Heart right ventricle (tissue), 16 donors: ENCODE data around the gene ENTREP1. TPM values are rescaled to one million over a fixed set of nuclear protein-coding genes. Genes with fewer than 3 reads are reported as not detected.
A peak's percentile ranks its signal among the peaks of the same experiment; 100 is the strongest.

Experiments
- ATAC-seq, 8 donors: fragments of 200-7000 bp; cut with Tn5 transposase; one replicate each; pipeline ENCODE4 v1.9.1; 2020; ENCODE audit warnings: mild to moderate bottlenecking in 8 of 8, moderate library complexity in 8 of 8, moderate number of reproducible peaks in 1 of 8
- DNase-seq, 2 donors: peaks; one replicate each; pipeline ENCODE4 v3.0.0-alpha.2; 2020
- H3K27ac ChIP-seq, 10 donors: fragments of 200-600 bp; sonication (generic) in 2 of 10; one replicate each; pipeline versions ENCODE4 v1.5.0 to v1.8.0; 2020 to 2022; ENCODE audit warnings: mild to moderate bottlenecking in 3 of 10
- H3K27me3 ChIP-seq, 7 donors: fragments of 200-600 bp; one replicate each; pipeline ENCODE4 v1.8.0; 2021 to 2022; ENCODE audit warnings: mild to moderate bottlenecking in 2 of 7
- H3K36me3 ChIP-seq, 9 donors: fragments of 200-600 bp; sonication (generic) in 1 of 9; one replicate each; pipeline versions ENCODE4 v1.5.0 to v1.8.0; 2020 to 2022; ENCODE audit warnings: mild to moderate bottlenecking in 2 of 9
- H3K4me1 ChIP-seq, 9 donors: fragments of 200-600 bp; sonication (generic) in 1 of 9; one replicate each; pipeline versions ENCODE4 v1.5.0 to v1.8.0; 2020 to 2022; ENCODE audit warnings: mild to moderate bottlenecking in 4 of 9
- H3K4me3 ChIP-seq, 10 donors: fragments of 200-600 bp; sonication (generic) in 2 of 10; one replicate each; pipeline versions ENCODE4 v1.5.0 to v1.8.0; 2020 to 2022; ENCODE audit warnings: mild to moderate bottlenecking in 7 of 10, moderate library complexity in 2 of 10
- H3K9me3 ChIP-seq, 11 donors: fragments of 200-600 bp in 10 of 11; sonication (generic) in 2 of 11; one replicate each; pipeline versions ENCODE4 v1.5.0 to v1.8.0; 2013 to 2022; ENCODE audit warnings: mild to moderate bottlenecking in 2 of 11, control low read depth in 1 of 11, moderate library complexity in 1 of 11
- WGBS, 2 donors: extraction: QIAGEN DNeasy Blood & Tissue Kit; methylation state at CpG; one replicate each; pipeline ENCODE4 v1.1.7; 2013; ENCODE audit warnings: inconsistent platforms in 1 of 2; 5-methylcytosine and 5-hydroxymethylcytosine counted together
- intact Hi-C, 10 donors: fragments of 100-400 bp; cut with DNase I; formaldehyde crosslinking; loops; one replicate each; pipeline versions ENCODE4 v1.11.1 to v1.14.2; 2022
- polyA plus RNA-seq, 2 donors: library from polyadenylated mRNA; stranded (reverse); fragments of 200-250 nt; gene quantifications; one replicate each; pipeline ENCODE4 v1.2.3, GENCODE V29; 2013
- total RNA-seq, 10 donors: library from RNA; stranded (reverse); fragmentation: NEBNext Ultra II Directional in 3 of 10; extraction: Animal tissue kit (Norgen Biotek cat#: 25700) in 3 of 10; gene quantifications; one replicate each; pipeline versions ENCODE4 v1.2.1 to v1.2.4, GENCODE V29; 2021 to 2023
- TF ChIP-seq, protein P1 (sequence below), 9 donors: fragments of 200-600 bp; sonication (generic) in 2 of 9; IDR thresholded peaks; one replicate each; pipeline versions ENCODE4 v1.5.0 to v1.8.0; 2021 to 2022; ENCODE audit warnings: antibody characterized with exemption in 9 of 9, mild to moderate bottlenecking in 5 of 9, moderate library complexity in 1 of 9
- donor health status: Arrhythmogenic right ventricular cardiomyopathy.
- donor health status: ischemic (EF 13 %, LVEDD 7.1; RV severe dilation, severe dysfunction).
- donor health status: healthy with polysubstance abuse.
- donor health status: DM: no; HTN: yes; CAD: no.
- donor health status: DM: no; HTN: no; CAD: no.
- donor health status: ischemic (EF 25% LVEDD 6.9; RV normal size, moderate dysfunction).
- donor health status: ischemic (EF 25% LVEDD 5.7; RV mildly dilated, moderate dysfunction).
- donor health status: healthy.
- donor health status: DM: yes; HTN: yes; CAD: no.
- donor health status: Ischemic cardiomyopathy.
- donor health status: ischemic (EF 35%, LVEDD 5.7; RV mildly dilated, moderate dysfunction).
- donor health status: nonischemic (EF 11% LVEDD 7.7; RV severe dilation, severe dysfunction).
- donor health status: DM: yes; HTN: yes; CAD: no.
- donor health status: PGD.
- donor health status: ischemic (EF 29% LVEDD 5.4; RV normal size, mild dysfunction).
- donor health status: nonischemic (EF 23%, LVEDD 6.1; RV moderate dilation, normal function).

ENTREP1 gene
- total and polyA plus RNA-seq, 12 donors: 12.3 to 40.5 (median 26.6) TPM

DNA sequence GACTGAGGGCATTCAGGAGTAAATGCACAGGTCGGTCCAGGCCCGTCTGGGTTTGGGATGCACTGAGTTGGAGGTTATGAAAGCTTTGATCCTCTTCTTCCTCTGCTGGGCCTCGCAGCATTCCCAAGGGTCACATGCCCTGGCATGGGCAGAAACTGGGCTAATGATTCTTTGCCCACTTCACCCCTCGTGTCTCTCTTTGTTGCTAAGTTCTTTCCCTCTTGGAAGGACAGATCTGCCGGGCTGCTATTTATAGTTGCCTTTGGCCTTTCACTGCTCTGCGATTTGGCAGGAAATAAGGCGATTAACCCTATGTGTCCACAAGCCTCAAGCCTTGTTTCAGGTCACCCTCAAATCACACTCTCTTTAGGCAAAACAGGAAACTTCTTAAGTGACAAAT lies 66.9 kb downstream of the ENTREP1 start:
- ATAC-seq (peak; percentile 68 to 93 (median 83)), DNase-seq (peak in 1 of 2 donors; percentile 68)
- Histone ChIP-seq H3K9me3 (no peaks in the 10 kb centered on the region), H3K4me3 (no peak overlapping the region), H3K36me3 (peaks cover 0 to 21% (median 2%) of the 10 kb centered on the region in 9 donors), H3K4me1 (peaks cover 4 to 56% (median 28%) of the 10 kb centered on the region in 9 donors), H3K27me3 (no peaks in the 10 kb centered on the region), H3K27ac (peak overlapping the region; percentile 63 to 90 (median 80))
- intact Hi-C loops: loop anchor here in 5 of 10 donors (5.0 to 10.0 kb wide), 5 partner anchors 65 to 170 kb away; partner anchors contain the start of gene ENTREP1 (in 2 of the 5)
- TF ChIP-seq, protein P1, sequence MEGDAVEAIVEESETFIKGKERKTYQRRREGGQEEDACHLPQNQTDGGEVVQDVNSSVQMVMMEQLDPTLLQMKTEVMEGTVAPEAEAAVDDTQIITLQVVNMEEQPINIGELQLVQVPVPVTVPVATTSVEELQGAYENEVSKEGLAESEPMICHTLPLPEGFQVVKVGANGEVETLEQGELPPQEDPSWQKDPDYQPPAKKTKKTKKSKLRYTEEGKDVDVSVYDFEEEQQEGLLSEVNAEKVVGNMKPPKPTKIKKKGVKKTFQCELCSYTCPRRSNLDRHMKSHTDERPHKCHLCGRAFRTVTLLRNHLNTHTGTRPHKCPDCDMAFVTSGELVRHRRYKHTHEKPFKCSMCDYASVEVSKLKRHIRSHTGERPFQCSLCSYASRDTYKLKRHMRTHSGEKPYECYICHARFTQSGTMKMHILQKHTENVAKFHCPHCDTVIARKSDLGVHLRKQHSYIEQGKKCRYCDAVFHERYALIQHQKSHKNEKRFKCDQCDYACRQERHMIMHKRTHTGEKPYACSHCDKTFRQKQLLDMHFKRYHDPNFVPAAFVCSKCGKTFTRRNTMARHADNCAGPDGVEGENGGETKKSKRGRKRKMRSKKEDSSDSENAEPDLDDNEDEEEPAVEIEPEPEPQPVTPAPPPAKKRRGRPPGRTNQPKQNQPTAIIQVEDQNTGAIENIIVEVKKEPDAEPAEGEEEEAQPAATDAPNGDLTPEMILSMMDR (IDR thresholded peaks at IDR 0.05): no peak
- WGBS, 2 donors: 6 to 12% methylated on average over 7 of the region's 7 CpGs

DNA sequence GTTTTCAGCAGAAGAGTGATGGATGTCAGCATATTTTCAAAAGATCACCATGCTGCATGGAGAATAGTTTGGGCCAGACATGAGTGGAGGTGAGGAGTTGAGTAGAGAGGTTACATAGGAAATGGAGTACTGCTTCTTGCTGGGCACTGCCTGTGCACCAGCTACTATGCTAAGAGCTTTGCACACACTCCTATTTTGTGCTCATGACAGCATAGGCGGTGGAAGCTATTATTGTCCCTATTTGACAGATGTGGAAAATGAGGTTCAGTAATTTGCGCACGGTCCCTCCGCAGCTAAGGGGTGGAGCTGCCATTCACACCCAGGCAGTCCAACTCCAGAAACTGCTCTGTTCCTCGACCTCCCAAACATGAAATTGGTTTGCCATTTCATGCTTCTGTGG lies 67.8 kb downstream of the ENTREP1 start:
- Histone ChIP-seq H3K9me3 (no peaks in the 10 kb centered on the region), H3K27ac (peak overlapping the region; percentile 63 to 90 (median 80)), H3K4me1 (peaks cover 0 to 56% (median 24%) of the 10 kb centered on the region in 9 donors), H3K4me3 (no peak overlapping the region), H3K27me3 (no peaks in the 10 kb centered on the region), H3K36me3 (peaks cover 0 to 12% (median 0%) of the 10 kb centered on the region in 9 donors)
- ATAC-seq (peak in 6 of 8 donors; percentile 10 to 50 (median 42)), DNase-seq (no peak)
- WGBS, 2 donors: 47 to 70% methylated on average over 5 of the region's 5 CpGs
- intact Hi-C loops: loop anchor here in 5 of 10 donors (5.0 to 10.0 kb wide), 5 partner anchors 66 to 171 kb away; partner anchors contain the start of gene ENTREP1 (in 2 of the 5)
- TF ChIP-seq, protein P1 (IDR thresholded peaks at IDR 0.05): no peak

DNA sequence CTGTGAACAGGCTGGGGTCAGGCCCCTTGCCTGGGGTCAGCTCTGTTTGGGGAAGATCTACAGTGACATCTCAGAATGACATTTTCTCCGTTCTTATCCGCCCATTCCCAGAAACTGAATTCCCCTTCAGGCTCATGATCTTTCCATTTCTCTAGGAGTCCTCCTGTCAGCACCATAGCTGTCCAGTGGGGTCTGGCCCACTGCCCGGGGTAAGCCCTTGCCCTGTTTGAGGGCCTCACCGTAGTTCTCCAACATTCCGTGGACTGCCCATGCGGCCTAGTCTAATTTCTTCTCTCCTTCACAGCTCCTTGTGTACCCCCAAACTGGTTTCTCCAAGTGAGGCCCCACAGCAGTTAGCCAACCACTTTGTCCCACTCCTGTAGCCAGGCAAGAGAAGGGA lies 68.4 kb downstream of the ENTREP1 start:
- 62 to 63% methylated on average over 6 of the region's 6 CpGs for WGBS, 2 donors
- H3K27me3 ChIP-seq: no peaks in the 10 kb centered on the region
- H3K27ac ChIP-seq: peak overlapping the region; percentile 43 to 90 (median 76)
- ATAC-seq (peak in 6 of 8 donors; percentile 39 to 62 (median 46)), DNase-seq (peak in 1 of 2 donors; percentile 53)
- H3K4me3 ChIP-seq: no peak overlapping the region
- H3K4me1 ChIP-seq: peaks cover 0 to 60% (median 24%) of the 10 kb centered on the region in 9 donors
- intact Hi-C loops: loop anchor here in 5 of 10 donors (5.0 to 10.0 kb wide), 5 partner anchors 66 to 171 kb away; partner anchors contain the start of gene ENTREP1 (in 2 of the 5)
- no peaks in the 10 kb centered on the region for H3K9me3 ChIP-seq
- TF ChIP-seq, protein P1 (IDR thresholded peaks at IDR 0.05): no peak
- peaks cover 0 to 6% (median 0%) of the 10 kb centered on the region in 9 donors for H3K36me3 ChIP-seq

DNA sequence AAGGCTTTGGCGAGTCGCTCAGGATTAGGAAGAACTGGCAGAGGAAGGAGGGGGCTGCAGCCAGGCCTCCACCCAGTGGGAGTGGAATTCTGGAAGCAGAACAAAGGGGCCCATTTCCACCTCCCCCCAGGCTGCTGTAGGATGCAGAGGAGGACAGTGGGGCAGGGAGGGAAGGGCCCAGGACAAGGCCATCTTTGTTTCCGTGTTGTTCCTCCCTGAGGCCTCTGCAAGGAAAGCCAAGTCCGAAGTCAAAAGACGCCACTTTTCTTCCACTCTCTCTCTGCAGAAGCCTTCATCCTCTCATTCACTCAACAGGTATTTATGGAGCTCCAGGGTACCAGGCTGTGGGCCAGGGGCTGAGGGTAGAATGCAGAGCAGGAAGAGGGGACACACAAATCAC lies 70.7 kb downstream of the ENTREP1 start:
- Histone ChIP-seq H3K27ac (peak overlapping the region in 2 of 10 donors; percentile 14 to 83), H3K27me3 (no peaks in the 10 kb centered on the region), H3K9me3 (no peaks in the 10 kb centered on the region), H3K4me1 (peaks cover 0 to 46% (median 24%) of the 10 kb centered on the region in 9 donors), H3K4me3 (no peak overlapping the region), H3K36me3 (no peaks in the 10 kb centered on the region)
- ATAC-seq (no peak), DNase-seq (no peak)
- intact Hi-C loops: loop anchor here in 3 of 10 donors (10.0 kb wide), 3 partner anchors 71 to 171 kb away; partner anchors contain the start of gene ENTREP1 (in 1 of the 3)
- WGBS, 2 donors: 72 to 82% methylated on average over 5 of the region's 5 CpGs
- TF ChIP-seq, protein P1 (IDR thresholded peaks at IDR 0.05): no peak
